Endothelial cell of umbilical vein (primary cell): ENCODE measurements around the gene SLC12A8. TPM values are rescaled to one million over a fixed set of nuclear protein-coding genes. Genes with fewer than 3 reads are reported as not detected.

Experiments used
- BruUV-seq: library from RNA; stranded (reverse); fragments of 400-500 nt; replicated peaks from 2 replicates; lab custom pipeline; 2021; lab: Mats Ljungman, UMichigan
- CTCF ChIA-PET: fragments of 300-600, 350-600 bp; sonication (Branson Sonifier 250); formaldehyde crosslinking; loops from one replicate; lab custom pipeline; 2021; ENCODE audit warnings: antibody characterized with exemption, inconsistent platforms; lab: Charles Lee
- POLR2A ChIA-PET: fragments of 300-600, 350-600 bp; sonication (Branson Sonifier 250); formaldehyde crosslinking; loops from one replicate; lab custom pipeline; 2021; ENCODE audit warnings: antibody characterized with exemption, inconsistent platforms; lab: Charles Lee
- DNase-seq: peaks from one replicate; pipeline ENCODE4 v3.0.0-alpha.2; 2011; ENCODE audit warnings: low read depth, low spot score
- FAIRE-seq: peaks from 2 replicates; lab custom pipeline; 2011; peaks lifted over from hg19 to GRCh38; lab: Jason Lieb, UNC
- H2AFZ ChIP-seq: 2 replicates; pipeline ENCODE4 v1.6.0; 2012; ENCODE audit warnings: low read depth, low read length, control low read depth, inconsistent platforms
- H3K27ac ChIP-seq: 2 replicates; pipeline ENCODE4 v1.5.1; 2011; ENCODE audit warnings: low read depth, mild to moderate bottlenecking, control low read depth, low read length, moderate library complexity; ENCODE audit not compliant: insufficient read depth
- H3K27me3 ChIP-seq, 2 experiments: 2 replicates each; pipeline versions ENCODE4 v1.6.0 to v1.6.1; 2011; ENCODE audit warnings: low read length in 2 of 2, mixed read lengths in 1 of 2; ENCODE audit not compliant: control insufficient read depth in 2 of 2, insufficient read depth in 2 of 2
- H3K36me3 ChIP-seq, 2 experiments: 2 replicates in 1 of 2; 3 replicates in 1 of 2; pipeline ENCODE4 v1.5.1; 2011; ENCODE audit warnings: low read length in 2 of 2, mild to moderate bottlenecking in 1 of 2, moderate library complexity in 1 of 2; ENCODE audit not compliant: control insufficient read depth in 2 of 2, insufficient read depth in 2 of 2; ENCODE audit errors: extremely low read depth in 1 of 2
- H3K4me1 ChIP-seq: 3 replicates; pipeline ENCODE4 v1.5.1; 2011; ENCODE audit warnings: mild to moderate bottlenecking, low read length; ENCODE audit not compliant: control insufficient read depth, insufficient read depth; ENCODE audit errors: extremely low read depth
- H3K4me2 ChIP-seq: 2 replicates; pipeline ENCODE4 v1.6.1; 2011; ENCODE audit warnings: low read length, control low read depth, mixed read lengths; ENCODE audit not compliant: insufficient read depth
- H3K4me3 ChIP-seq, 3 experiments: fragments of 200-600 bp in 1 of 3; sonication (generic), shearing (Covaris generic) in 1 of 3; replicated peaks in 1 of 3; 2 replicates each; pipeline ENCODE4 v1.5.1; 2011 to 2016; ENCODE audit warnings: control low read depth in 3 of 3, low read length in 3 of 3, mild to moderate bottlenecking in 2 of 3, inconsistent platforms in 1 of 3, low read depth in 1 of 3, moderate library complexity in 1 of 3; ENCODE audit not compliant: insufficient read depth in 1 of 3
- H3K79me2 ChIP-seq: 2 replicates; pipeline ENCODE4 v1.6.0; 2012; ENCODE audit warnings: low read length, inconsistent platforms; ENCODE audit not compliant: control insufficient read depth, insufficient read depth
- H3K9ac ChIP-seq: replicated peaks from 2 replicates; pipeline ENCODE3; 2011; ENCODE audit warnings: low read length, control low read depth; ENCODE audit not compliant: insufficient read depth; ENCODE audit errors: extremely low read depth
- H3K9me1 ChIP-seq: replicated peaks from 3 replicates; pipeline ENCODE4 v1.6.0; 2011; ENCODE audit warnings: mild to moderate bottlenecking, low read length; ENCODE audit not compliant: control insufficient read depth, insufficient read depth; ENCODE audit errors: extremely low read depth
- H3K9me3 ChIP-seq: replicated peaks from 2 replicates; pipeline ENCODE4 v1.5.1; 2012; ENCODE audit warnings: low read length, inconsistent platforms; ENCODE audit not compliant: control insufficient read depth, insufficient read depth
- H4K20me1 ChIP-seq: replicated peaks from 2 replicates; pipeline ENCODE3; 2011; ENCODE audit warnings: mild to moderate bottlenecking, low read length; ENCODE audit not compliant: control insufficient read depth, insufficient read depth; ENCODE audit errors: extremely low read depth
- FOS ChIP-seq: IDR thresholded peaks from 2 replicates; pipeline ENCODE4 v1.6.1; 2011; ENCODE audit warnings: mild to moderate bottlenecking, low read length, moderate library complexity, borderline replicate concordance; ENCODE audit not compliant: insufficient read depth
- GATA2 ChIP-seq: IDR thresholded peaks from 2 replicates; pipeline ENCODE4 v1.7.0; 2011; ENCODE audit warnings: low read depth, mild to moderate bottlenecking, moderate library complexity, mixed read lengths, low read length; ENCODE audit not compliant: insufficient read length, insufficient read depth
- JUN ChIP-seq: IDR thresholded peaks from 2 replicates; pipeline ENCODE4 v1.6.1; 2011; ENCODE audit warnings: borderline replicate concordance, low read depth; ENCODE audit not compliant: insufficient read length, insufficient read depth
- MYC ChIP-seq: IDR thresholded peaks from one replicate; pipeline ENCODE4 v1.6.1; 2011; ENCODE audit warnings: mild to moderate bottlenecking, low read depth, low read length
- POLR2A ChIP-seq: IDR thresholded peaks from 2 replicates; pipeline ENCODE4 v1.6.1; 2012; ENCODE audit warnings: low read depth, mild to moderate bottlenecking, control low read depth, low read length
- dilution Hi-C: fragments of 300-500 bp; cut with MboI; formaldehyde crosslinking; loops from one replicate; pipeline ENCODE4 v1.15.0; 2019; ENCODE audit warnings: low sequenced_read_pairs; ENCODE audit not compliant: extremely low pct_ligation_motif_present
- intact Hi-C: fragments of 100-400 bp; cut with micrococcal nuclease; formaldehyde crosslinking; loops from one replicate; pipeline ENCODE4 v1.10.0; 2022
- polyA plus RNA-seq, 4 experiments: library from polyadenylated mRNA; depleted of rRNA in 3 of 4; stranded (reverse) in 3 of 4; unstranded in 1 of 4; fragments of >200 nt; gene quantifications; 2 replicates each; pipeline versions ENCODE4 v1.2.1 to v1.2.3, GENCODE V29; 2011 to 2012; ENCODE audit warnings: missing spikeins in 1 of 4
- total RNA-seq: library from RNA; stranded (reverse); gene quantifications from 2 replicates; pipeline ENCODE4 v1.2.3, GENCODE V29; 2021
- TF ChIP-seq, protein P1 (sequence below): IDR thresholded peaks from 2 replicates; pipeline ENCODE4 v1.6.1; 2011; ENCODE audit not compliant: insufficient read depth, insufficient read length
- TF ChIP-seq, protein P2 (sequence below), 2 donors: IDR thresholded peaks; 1 replicate in 1 of 2; 2 replicates in 1 of 2; pipeline ENCODE4 v1.5.1; 2011; ENCODE audit warnings: low read length in 2 of 2, mild to moderate bottlenecking in 2 of 2, moderate library complexity in 2 of 2, control low read depth in 1 of 2, inconsistent platforms in 1 of 2, low read depth in 1 of 2; ENCODE audit not compliant: insufficient read depth in 1 of 2; ENCODE audit errors: extremely low read depth in 1 of 2

Gene SLC12A8
- total and polyA plus RNA-seq, 2 donors (not counting 3 experiments of a cell fraction or from before 2014, with no cell fraction given), result 0.86 to 0.90 TPM

DNA sequence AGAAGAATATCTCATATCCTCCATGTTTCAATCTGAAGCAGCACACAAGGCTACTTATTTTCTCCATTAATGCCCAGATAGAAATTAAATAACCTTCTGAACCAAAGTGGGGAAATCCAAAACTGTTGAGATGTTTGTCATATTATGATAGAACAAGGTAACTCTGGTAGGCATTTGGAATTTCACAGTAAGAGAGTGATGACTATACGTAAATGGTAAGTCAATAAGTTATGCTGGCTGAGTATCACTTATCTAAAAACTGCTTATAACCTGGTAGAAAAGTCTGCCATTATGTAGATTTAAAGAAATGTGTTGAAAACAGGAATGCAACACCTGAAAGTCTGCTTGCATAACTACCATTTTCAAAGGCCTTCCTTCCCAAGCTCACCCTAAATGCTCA lies 17.2 kb upstream of the SLC12A8 start:
- intact Hi-C loops (loop anchor here (5.0 kb wide), 1 partner anchor 148 kb away; the partner anchor contains the start of gene ZNF148), dilution Hi-C loops (no loop called here)
- Histone ChIP-seq H3K79me2 (no peaks in the 10 kb centered on the region), H3K27me3 (no peaks in the 10 kb centered on the region), H3K36me3 (peaks cover 6 to 7% of the 10 kb centered on the region in 2 experiments), H3K9me3 (no peaks in the 10 kb centered on the region), H3K4me2 (no peak overlapping the region), H3K9ac (no peak overlapping the region), H3K4me3 (no peak overlapping the region), H3K4me1 (peaks cover 19% of the 10 kb centered on the region), H4K20me1 (no peaks in the 10 kb centered on the region), H3K27ac (no peak overlapping the region), H2AFZ (no peak overlapping the region), H3K9me1 (no peaks in the 10 kb centered on the region)
- TF ChIP-seq POLR2A (no peak), MYC (no peak), GATA2 (no peak), FOS (no peak), JUN (no peak)
- TF ChIP-seq, protein P1, sequence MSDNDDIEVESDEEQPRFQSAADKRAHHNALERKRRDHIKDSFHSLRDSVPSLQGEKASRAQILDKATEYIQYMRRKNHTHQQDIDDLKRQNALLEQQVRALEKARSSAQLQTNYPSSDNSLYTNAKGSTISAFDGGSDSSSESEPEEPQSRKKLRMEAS, result no peak
- TF ChIP-seq, protein P2, sequence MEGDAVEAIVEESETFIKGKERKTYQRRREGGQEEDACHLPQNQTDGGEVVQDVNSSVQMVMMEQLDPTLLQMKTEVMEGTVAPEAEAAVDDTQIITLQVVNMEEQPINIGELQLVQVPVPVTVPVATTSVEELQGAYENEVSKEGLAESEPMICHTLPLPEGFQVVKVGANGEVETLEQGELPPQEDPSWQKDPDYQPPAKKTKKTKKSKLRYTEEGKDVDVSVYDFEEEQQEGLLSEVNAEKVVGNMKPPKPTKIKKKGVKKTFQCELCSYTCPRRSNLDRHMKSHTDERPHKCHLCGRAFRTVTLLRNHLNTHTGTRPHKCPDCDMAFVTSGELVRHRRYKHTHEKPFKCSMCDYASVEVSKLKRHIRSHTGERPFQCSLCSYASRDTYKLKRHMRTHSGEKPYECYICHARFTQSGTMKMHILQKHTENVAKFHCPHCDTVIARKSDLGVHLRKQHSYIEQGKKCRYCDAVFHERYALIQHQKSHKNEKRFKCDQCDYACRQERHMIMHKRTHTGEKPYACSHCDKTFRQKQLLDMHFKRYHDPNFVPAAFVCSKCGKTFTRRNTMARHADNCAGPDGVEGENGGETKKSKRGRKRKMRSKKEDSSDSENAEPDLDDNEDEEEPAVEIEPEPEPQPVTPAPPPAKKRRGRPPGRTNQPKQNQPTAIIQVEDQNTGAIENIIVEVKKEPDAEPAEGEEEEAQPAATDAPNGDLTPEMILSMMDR (IDR thresholded peaks at IDR 0.05; ENCODE audit: extremely low read depth in 1 of 2, insufficient read depth in 1 of 2, low read depth in 1 of 2, low read length in 2 of 2), result no peak
- no peak for DNase-seq
- CTCF ChIA-PET, result no interaction called here
- no peak for FAIRE-seq
- no TSS peak for BruUV-seq
- POLR2A ChIA-PET, result no interaction called here
